ENCODE results near the gene FER. TPM values are rescaled to one million over a fixed set of nuclear protein-coding genes. Genes with fewer than 3 reads are reported as not detected.

The FER gene
- total and polyA plus RNA-seq, 2 of the 8 experiments (the other 6 are each of a cell fraction or from before 2014, with no cell fraction given): 1.3 to 15.8 TPM

DNA sequence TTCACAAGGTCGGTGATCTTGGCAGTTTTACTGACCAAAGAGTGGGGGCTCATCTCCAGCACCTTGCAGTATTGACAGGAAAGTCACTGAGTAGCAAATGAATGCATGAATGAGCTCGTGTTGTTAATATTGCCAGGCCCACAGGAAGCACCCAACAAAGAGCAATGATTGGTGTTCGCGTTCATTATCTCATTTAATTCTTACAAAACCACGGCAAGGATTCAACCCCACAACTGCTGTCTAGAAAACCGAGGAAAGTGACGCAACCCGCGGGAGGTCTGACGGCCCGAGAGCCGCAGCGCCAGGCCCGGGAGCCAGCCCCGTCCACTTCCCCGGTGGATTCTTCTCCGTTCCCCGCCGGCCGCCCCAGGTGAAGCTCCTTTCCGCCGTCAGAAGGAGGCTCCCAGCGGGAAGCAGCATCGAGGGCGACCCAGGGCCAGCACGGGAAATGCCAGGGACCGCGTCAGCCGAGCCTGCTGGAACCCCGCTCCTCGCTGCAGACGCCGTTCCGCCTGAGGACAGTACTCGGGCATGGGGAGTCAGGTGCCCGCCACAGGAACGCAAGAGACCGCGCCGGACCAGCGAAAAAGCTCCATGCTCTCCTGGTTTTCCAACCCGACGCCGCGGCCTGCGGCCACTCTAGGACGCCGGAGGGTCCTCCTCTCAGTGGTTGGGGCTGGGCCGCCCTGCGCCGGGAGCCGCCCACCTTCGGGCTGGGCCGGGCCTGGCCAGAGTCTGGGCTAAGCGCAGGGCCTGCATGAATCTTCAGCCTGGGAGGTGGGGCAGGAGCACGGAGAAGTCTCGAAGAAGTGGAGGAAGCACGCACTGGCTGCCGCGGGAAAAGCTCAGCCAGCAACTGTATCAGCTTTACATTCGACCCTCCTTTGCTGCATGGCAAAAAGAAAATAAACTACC lies 19.8 kb upstream of the FER start (continued):
- TF ChIP-seq BCL11A (IDR thresholded peaks at IDR 0.05; ENCODE audit: low read depth in 2 of 2, low read length in 2 of 2) (no peak), SP4 (IDR thresholded peaks at IDR 0.05; ENCODE audit: low read length) (no peak), ZNF274 (IDR thresholded peaks at IDR 0.05; ENCODE audit: borderline replicate concordance, extremely low read depth, low read length) (no peak), ASH2L (IDR thresholded peaks at IDR 0.05; ENCODE audit: low read length) (peak; percentile 94), POU5F1 (IDR thresholded peaks at IDR 0.05; ENCODE audit: low read depth, low read length) (no peak), KDM4A (IDR thresholded peaks at IDR 0.05; ENCODE audit: low read depth, low read length, severe bottlenecking) (peak; percentile 83), SP1 (IDR thresholded peaks at IDR 0.05; ENCODE audit: low read depth, low read length) (no peak), SIRT6 (IDR thresholded peaks at IDR 0.05; ENCODE audit: low read length) (no peak), YY1 (IDR thresholded peaks at IDR 0.05; ENCODE audit: low read depth, low read length) (no peak), RXRA (IDR thresholded peaks at IDR 0.05; ENCODE audit: insufficient read depth, low read depth, low read length) (no peak), BRCA1 (IDR thresholded peaks at IDR 0.05; ENCODE audit: low read depth, low read length) (no peak), EP300 (IDR thresholded peaks at IDR 0.05; ENCODE audit: borderline replicate concordance in 1 of 2, low read depth in 2 of 2, low read length in 2 of 2) (0 out of 3 replicates have a peak, but pooled peaks of 1 of the 2 experiments have one; percentile 6), RNF2 (IDR thresholded peaks at IDR 0.05; ENCODE audit: borderline replicate concordance, low read depth, low read length, missing control alignments, poor library complexity, severe bottlenecking) (no peak), POLR2A (IDR thresholded peaks at IDR 0.05; ENCODE audit: control extremely low read depth in 1 of 2, low read depth in 2 of 2, low read length in 2 of 2) (peak in 1 of 2 experiments; percentile 94; a peak in 2 of 3 replicates), SRF (IDR thresholded peaks at IDR 0.05; ENCODE audit: low read depth, low read length) (no peak), NANOG (IDR thresholded peaks at IDR 0.05; ENCODE audit: insufficient read depth, low read depth, low read length, poor library complexity, severe bottlenecking) (no peak), RAD21 (IDR thresholded peaks at IDR 0.05 in 1 of 2, conservative IDR thresholded peaks at IDR 0.05 in 1 of 2; ENCODE audit: low read depth in 2 of 2, low read length in 2 of 2) (peak; percentile 18 to 34; a peak in 3 of 4 replicates), KDM1A (IDR thresholded peaks at IDR 0.05; ENCODE audit: borderline replicate concordance, low read length) (no peak), SP2 (IDR thresholded peaks at IDR 0.05; ENCODE audit: low read length) (peak; percentile 93), TCF12 (IDR thresholded peaks at IDR 0.05; ENCODE audit: low read depth, low read length) (no peak), HDAC6 (IDR thresholded peaks at IDR 0.05; ENCODE audit: low read depth, low read length) (no peak), GABPA (IDR thresholded peaks at IDR 0.05; ENCODE audit: borderline replicate concordance, insufficient read depth, low read length) (no peak), CBX5 (IDR thresholded peaks at IDR 0.05; ENCODE audit: low read depth, low read length) (no peak), EZH2 (IDR thresholded peaks at IDR 0.05; ENCODE audit: low read depth, low read length, severe bottlenecking) (no peak)
